ENCODE measurements around the gene KCNN3.

GRCh38 chr1:154867841-154868605 is 2.1 kb downstream of the KCNN3 start:
- no peak for TF ChIP-seq CTCF (IDR thresholded peaks at IDR 0.05)
- TF ChIP-seq EZH2 (IDR thresholded peaks at IDR 0.05; ENCODE audit: borderline replicate concordance, insufficient read depth, low read depth, low read length, poor library complexity, severe bottlenecking), result no peak

Measured in B cell (primary cell).